PFSK-1 (cell line): Measurements from ENCODE around the gene HINT2.

Experiments used
- FOXP2 ChIP-seq: optimal IDR thresholded peaks from 2 replicates; pipeline ENCODE3; 2011; ENCODE audit warnings: borderline replicate concordance, control low read depth, inconsistent platforms; ENCODE audit not compliant: insufficient read depth; ENCODE audit errors: extremely low read length, extremely low read depth
- POLR2AphosphoS5 ChIP-seq: IDR thresholded peaks from 2 replicates; pipeline ENCODE4 v1.6.1; 2012; ENCODE audit warnings: low read depth, mild to moderate bottlenecking, control low read depth, low read length, moderate library complexity
- SIN3A ChIP-seq: IDR thresholded peaks from 2 replicates; pipeline ENCODE4 v1.6.1; 2012; ENCODE audit warnings: mild to moderate bottlenecking, low read length, moderate library complexity, borderline replicate concordance; ENCODE audit not compliant: insufficient read depth
- TAF1 ChIP-seq: IDR thresholded peaks from 2 replicates; pipeline ENCODE4 v1.6.1; 2012; ENCODE audit warnings: low read length, control low read depth, borderline replicate concordance; ENCODE audit not compliant: insufficient read depth
- TF ChIP-seq, protein P1 (sequence below), 2 experiments: IDR thresholded peaks; 2 replicates each; pipeline versions ENCODE4 v1.6.1 to v1.8.0; 2011 to 2012; ENCODE audit warnings: low read depth in 2 of 2, low read length in 2 of 2, control low read depth in 1 of 2, inconsistent platforms in 1 of 2, mild to moderate bottlenecking in 1 of 2, moderate library complexity in 1 of 2; ENCODE audit not compliant: insufficient read depth in 1 of 2

Gene HINT2

DNA sequence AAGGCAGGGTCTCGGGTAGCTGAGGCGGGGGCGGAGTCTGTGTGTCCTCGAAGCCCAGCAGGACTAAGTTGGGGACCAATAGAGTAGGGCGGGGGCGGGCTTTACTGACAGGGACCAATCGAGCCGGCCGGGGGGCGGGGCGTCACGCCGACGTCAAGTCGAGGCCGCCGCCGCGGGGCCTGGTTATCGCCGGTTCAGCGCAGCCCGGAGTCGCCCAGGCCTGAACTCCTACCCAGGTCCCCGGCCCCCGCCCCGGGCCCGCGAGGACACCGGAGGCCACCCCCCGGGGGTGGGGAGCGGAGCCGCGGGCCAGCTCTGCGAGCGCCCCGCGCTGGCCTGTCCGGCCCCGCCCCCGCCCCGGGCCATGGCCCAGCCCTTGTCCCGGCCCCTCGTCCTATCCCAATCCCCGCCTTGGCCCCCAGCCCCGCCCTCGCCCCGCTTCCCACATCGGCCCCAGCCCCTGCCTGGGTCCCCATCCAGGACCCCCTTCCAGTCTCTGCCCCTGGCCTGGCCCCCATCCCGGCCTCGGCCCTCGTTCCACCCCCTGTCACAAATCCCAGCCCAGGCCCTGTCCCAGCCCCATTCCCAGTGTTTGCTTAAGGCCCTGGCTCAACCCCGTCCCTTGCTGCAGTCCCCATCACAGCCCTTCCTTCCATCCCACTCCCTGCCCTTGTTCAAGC, 14.4 kb upstream of the HINT2 start, which contains the start of gene TMEM8B:
TSS of gene TMEM8B (plus strand) at position 145 of the 680 bp plus-strand sequence. CDS start at position 365, 220 bp downstream.
- no peak for TF ChIP-seq SIN3A
- TF ChIP-seq, protein P1, sequence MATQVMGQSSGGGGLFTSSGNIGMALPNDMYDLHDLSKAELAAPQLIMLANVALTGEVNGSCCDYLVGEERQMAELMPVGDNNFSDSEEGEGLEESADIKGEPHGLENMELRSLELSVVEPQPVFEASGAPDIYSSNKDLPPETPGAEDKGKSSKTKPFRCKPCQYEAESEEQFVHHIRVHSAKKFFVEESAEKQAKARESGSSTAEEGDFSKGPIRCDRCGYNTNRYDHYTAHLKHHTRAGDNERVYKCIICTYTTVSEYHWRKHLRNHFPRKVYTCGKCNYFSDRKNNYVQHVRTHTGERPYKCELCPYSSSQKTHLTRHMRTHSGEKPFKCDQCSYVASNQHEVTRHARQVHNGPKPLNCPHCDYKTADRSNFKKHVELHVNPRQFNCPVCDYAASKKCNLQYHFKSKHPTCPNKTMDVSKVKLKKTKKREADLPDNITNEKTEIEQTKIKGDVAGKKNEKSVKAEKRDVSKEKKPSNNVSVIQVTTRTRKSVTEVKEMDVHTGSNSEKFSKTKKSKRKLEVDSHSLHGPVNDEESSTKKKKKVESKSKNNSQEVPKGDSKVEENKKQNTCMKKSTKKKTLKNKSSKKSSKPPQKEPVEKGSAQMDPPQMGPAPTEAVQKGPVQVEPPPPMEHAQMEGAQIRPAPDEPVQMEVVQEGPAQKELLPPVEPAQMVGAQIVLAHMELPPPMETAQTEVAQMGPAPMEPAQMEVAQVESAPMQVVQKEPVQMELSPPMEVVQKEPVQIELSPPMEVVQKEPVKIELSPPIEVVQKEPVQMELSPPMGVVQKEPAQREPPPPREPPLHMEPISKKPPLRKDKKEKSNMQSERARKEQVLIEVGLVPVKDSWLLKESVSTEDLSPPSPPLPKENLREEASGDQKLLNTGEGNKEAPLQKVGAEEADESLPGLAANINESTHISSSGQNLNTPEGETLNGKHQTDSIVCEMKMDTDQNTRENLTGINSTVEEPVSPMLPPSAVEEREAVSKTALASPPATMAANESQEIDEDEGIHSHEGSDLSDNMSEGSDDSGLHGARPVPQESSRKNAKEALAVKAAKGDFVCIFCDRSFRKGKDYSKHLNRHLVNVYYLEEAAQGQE (IDR thresholded peaks at IDR 0.05; ENCODE audit: insufficient read depth in 1 of 2, low read depth in 2 of 2, low read length in 2 of 2): no peak
- no peak for TF ChIP-seq FOXP2
- TF ChIP-seq POLR2AphosphoS5: no peak
- TF ChIP-seq TAF1: no peak

DNA sequence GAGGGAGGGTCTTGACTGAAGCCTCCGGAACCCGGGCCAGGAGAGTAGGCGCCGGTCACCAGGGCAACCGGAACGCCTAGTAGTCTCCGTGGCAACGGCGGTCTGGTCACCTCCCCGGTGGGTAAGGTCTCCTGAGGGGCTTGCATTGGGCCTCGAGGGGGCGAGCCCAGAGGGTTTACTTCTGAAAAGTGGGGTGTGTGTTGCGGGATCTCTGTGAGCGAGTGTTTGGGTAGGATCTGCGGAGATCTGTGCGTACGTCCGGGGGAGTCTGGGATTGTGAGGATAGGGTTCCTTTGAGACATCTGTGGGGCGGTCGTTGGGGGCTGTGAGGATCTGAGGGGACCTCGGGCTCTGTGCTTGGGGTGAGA, 13.9 kb upstream of the HINT2 start, which contains the start of gene FAM221B:
TSS of gene FAM221B (minus strand) at position 17 of the 368 bp plus-strand sequence. CDS start 2,571 bp downstream, outside the sequence.
- TF ChIP-seq TAF1 (no peak), FOXP2 (no peak), SIN3A (no peak), POLR2AphosphoS5 (no peak)
- TF ChIP-seq, protein P1 (IDR thresholded peaks at IDR 0.05; ENCODE audit: insufficient read depth in 1 of 2, low read depth in 2 of 2, low read length in 2 of 2): no peak

DNA sequence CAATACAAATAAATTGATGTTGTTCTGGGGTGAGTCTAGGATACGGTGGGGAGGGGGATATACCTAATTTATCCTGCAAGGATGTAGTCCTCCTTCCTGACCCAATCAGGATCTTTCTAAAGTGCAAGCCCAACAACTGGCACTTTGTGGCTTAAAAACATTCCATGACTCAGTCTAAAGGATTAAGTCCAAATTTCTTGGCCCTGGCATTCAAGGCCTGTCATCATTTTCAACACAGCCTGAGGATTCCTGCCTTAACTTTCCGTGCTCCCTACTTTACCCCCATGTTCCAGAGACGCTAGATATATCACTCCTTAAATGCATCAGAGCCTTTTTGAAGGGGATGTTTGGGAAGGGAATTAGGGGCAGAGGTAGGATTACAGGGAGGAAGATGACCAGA, 12.6 kb upstream of the HINT2 start:
- TF ChIP-seq SIN3A: no peak
- no peak for TF ChIP-seq FOXP2
- TF ChIP-seq, protein P1 (IDR thresholded peaks at IDR 0.05; ENCODE audit: insufficient read depth in 1 of 2, low read depth in 2 of 2, low read length in 2 of 2): no peak
- no peak for TF ChIP-seq TAF1
- TF ChIP-seq POLR2AphosphoS5: no peak

DNA sequence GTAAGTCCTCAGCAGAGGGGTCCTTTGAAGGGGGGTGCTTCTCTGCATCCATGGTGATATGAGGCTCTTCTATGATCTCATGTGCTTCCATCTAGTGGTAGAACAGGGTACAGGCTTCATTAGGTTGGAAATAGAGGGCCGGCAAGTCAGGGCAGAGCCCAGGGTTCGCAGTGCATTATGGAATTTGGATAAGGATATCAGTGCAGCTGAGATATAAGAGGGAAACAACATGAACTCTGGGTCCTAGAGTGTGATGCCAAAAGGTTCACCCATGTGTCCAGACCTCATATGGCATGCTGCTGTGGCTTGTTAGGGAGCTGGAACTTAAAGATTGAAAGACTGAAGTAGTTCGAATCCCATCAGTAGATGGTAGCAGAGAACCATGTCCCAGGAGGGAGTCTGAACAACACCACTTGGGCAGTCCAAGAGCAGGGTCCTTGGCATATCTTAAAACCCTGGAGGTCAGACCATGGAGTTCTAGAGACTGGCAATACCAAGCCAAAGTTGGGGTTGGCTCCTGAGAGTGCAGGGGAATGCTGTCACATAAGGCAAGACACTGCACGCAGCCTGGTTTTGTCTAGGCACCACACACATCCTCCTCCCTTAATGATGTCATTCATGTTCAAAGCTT, 11.3 kb upstream of the HINT2 start:
- no peak for TF ChIP-seq TAF1
- TF ChIP-seq POLR2AphosphoS5: no peak
- no peak for TF ChIP-seq SIN3A
- TF ChIP-seq, protein P1 (IDR thresholded peaks at IDR 0.05; ENCODE audit: insufficient read depth in 1 of 2, low read depth in 2 of 2, low read length in 2 of 2): no peak
- no peak for TF ChIP-seq FOXP2
